Heart right ventricle (tissue), 16 donors: ENCODE data around the gene UTP4. TPM values are rescaled to one million over a fixed set of nuclear protein-coding genes. Genes with fewer than 3 reads are reported as not detected.

ENCODE experiments used
- ATAC-seq, 8 donors: fragments of 200-7000 bp; cut with Tn5 transposase; one replicate each; pipeline ENCODE4 v1.9.1; 2020; ENCODE audit warnings: mild to moderate bottlenecking in 8 of 8, moderate library complexity in 8 of 8, moderate number of reproducible peaks in 1 of 8
- DNase-seq, 2 donors: peaks; one replicate each; pipeline ENCODE4 v3.0.0-alpha.2; 2020
- H3K27ac ChIP-seq, 10 donors: fragments of 200-600 bp; sonication (generic) in 2 of 10; one replicate each; pipeline versions ENCODE4 v1.5.0 to v1.8.0; 2020 to 2022; ENCODE audit warnings: mild to moderate bottlenecking in 3 of 10
- H3K27me3 ChIP-seq, 7 donors: fragments of 200-600 bp; one replicate each; pipeline ENCODE4 v1.8.0; 2021 to 2022; ENCODE audit warnings: mild to moderate bottlenecking in 2 of 7
- H3K36me3 ChIP-seq, 9 donors: fragments of 200-600 bp; sonication (generic) in 1 of 9; one replicate each; pipeline versions ENCODE4 v1.5.0 to v1.8.0; 2020 to 2022; ENCODE audit warnings: mild to moderate bottlenecking in 2 of 9
- H3K4me1 ChIP-seq, 9 donors: fragments of 200-600 bp; sonication (generic) in 1 of 9; one replicate each; pipeline versions ENCODE4 v1.5.0 to v1.8.0; 2020 to 2022; ENCODE audit warnings: mild to moderate bottlenecking in 4 of 9
- H3K4me3 ChIP-seq, 10 donors: fragments of 200-600 bp; sonication (generic) in 2 of 10; one replicate each; pipeline versions ENCODE4 v1.5.0 to v1.8.0; 2020 to 2022; ENCODE audit warnings: mild to moderate bottlenecking in 7 of 10, moderate library complexity in 2 of 10
- H3K9me3 ChIP-seq, 11 donors: fragments of 200-600 bp in 10 of 11; sonication (generic) in 2 of 11; one replicate each; pipeline versions ENCODE4 v1.5.0 to v1.8.0; 2013 to 2022; ENCODE audit warnings: mild to moderate bottlenecking in 2 of 11, control low read depth in 1 of 11, moderate library complexity in 1 of 11
- WGBS, 2 donors: extraction: QIAGEN DNeasy Blood & Tissue Kit; methylation state at CpG; one replicate each; pipeline ENCODE4 v1.1.7; 2013; ENCODE audit warnings: inconsistent platforms in 1 of 2; 5-methylcytosine and 5-hydroxymethylcytosine counted together
- intact Hi-C, 10 donors: fragments of 100-400 bp; cut with DNase I; formaldehyde crosslinking; loops; one replicate each; pipeline versions ENCODE4 v1.11.1 to v1.14.2; 2022
- polyA plus RNA-seq, 2 donors: library from polyadenylated mRNA; stranded (reverse); fragments of 200-250 nt; gene quantifications; one replicate each; pipeline ENCODE4 v1.2.3, GENCODE V29; 2013
- total RNA-seq, 10 donors: library from RNA; stranded (reverse); fragmentation: NEBNext Ultra II Directional in 3 of 10; extraction: Animal tissue kit (Norgen Biotek cat#: 25700) in 3 of 10; gene quantifications; one replicate each; pipeline versions ENCODE4 v1.2.1 to v1.2.4, GENCODE V29; 2021 to 2023
- TF ChIP-seq, protein P1 (sequence below), 9 donors: fragments of 200-600 bp; sonication (generic) in 2 of 9; IDR thresholded peaks; one replicate each; pipeline versions ENCODE4 v1.5.0 to v1.8.0; 2021 to 2022; ENCODE audit warnings: antibody characterized with exemption in 9 of 9, mild to moderate bottlenecking in 5 of 9, moderate library complexity in 1 of 9
- donor health status: Arrhythmogenic right ventricular cardiomyopathy.
- donor health status: ischemic (EF 13 %, LVEDD 7.1; RV severe dilation, severe dysfunction).
- donor health status: healthy with polysubstance abuse.
- donor health status: DM: no; HTN: yes; CAD: no.
- donor health status: DM: no; HTN: no; CAD: no.
- donor health status: ischemic (EF 25% LVEDD 6.9; RV normal size, moderate dysfunction).
- donor health status: ischemic (EF 25% LVEDD 5.7; RV mildly dilated, moderate dysfunction).
- donor health status: healthy.
- donor health status: DM: yes; HTN: yes; CAD: no.
- donor health status: Ischemic cardiomyopathy.
- donor health status: ischemic (EF 35%, LVEDD 5.7; RV mildly dilated, moderate dysfunction).
- donor health status: nonischemic (EF 11% LVEDD 7.7; RV severe dilation, severe dysfunction).
- donor health status: DM: yes; HTN: yes; CAD: no.
- donor health status: PGD.
- donor health status: ischemic (EF 29% LVEDD 5.4; RV normal size, mild dysfunction).
- donor health status: nonischemic (EF 23%, LVEDD 6.1; RV moderate dilation, normal function).

Gene UTP4
- total and polyA plus RNA-seq, 12 donors, result 13.0 to 32.8 (median 25.9) TPM

DNA sequence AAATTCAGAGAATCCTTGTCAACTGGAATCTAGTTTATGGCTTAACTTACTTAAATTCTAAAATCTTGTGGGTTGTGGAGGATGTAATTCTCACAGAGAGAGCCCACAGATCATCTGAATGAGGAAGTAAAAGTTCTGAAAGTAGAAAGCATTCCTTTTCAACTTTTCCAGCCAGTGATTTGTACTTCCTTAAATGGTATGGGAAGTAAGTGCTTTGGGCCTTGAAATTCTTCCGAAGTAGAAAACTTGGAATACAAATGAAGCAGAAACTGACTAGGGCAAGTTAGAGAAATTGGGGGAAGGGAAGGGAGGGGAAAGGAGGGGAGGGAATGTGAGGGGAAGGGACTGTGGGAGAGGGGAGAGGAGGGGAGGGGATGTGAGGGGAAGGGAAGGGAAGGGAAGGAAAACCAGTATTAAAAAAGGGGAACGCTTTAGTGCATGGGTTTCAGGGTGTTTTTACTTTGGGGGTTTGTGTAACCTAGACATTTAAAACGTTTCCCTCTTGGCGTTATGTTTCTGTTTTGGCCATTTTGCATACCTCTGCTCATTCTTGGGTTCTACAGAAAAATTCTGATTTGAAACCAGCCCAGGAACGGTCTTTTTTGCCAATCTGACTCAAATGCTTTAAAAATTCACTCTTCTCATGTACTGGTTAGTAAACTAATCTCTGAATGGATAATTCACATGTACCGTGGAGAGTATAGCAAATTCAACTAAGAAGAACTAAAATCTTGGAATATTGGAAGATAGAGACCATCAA lies 39.1 kb downstream of the UTP4 start:
- ATAC-seq (peak in 2 of 8 donors; percentile 3 to 18), DNase-seq (no peak)
- Histone ChIP-seq H3K9me3 (no peaks in the 10 kb centered on the region), H3K27me3 (no peaks in the 10 kb centered on the region), H3K36me3 (peaks cover 0 to 43% (median 20%) of the 10 kb centered on the region in 9 donors), H3K27ac (peak overlapping the region in 6 of 10 donors; percentile 44 to 83 (median 52)), H3K4me3 (peak overlapping the region in 1 of 10 donors; percentile 4), H3K4me1 (peaks cover 0 to 44% (median 20%) of the 10 kb centered on the region in 9 donors)
- TF ChIP-seq, protein P1, sequence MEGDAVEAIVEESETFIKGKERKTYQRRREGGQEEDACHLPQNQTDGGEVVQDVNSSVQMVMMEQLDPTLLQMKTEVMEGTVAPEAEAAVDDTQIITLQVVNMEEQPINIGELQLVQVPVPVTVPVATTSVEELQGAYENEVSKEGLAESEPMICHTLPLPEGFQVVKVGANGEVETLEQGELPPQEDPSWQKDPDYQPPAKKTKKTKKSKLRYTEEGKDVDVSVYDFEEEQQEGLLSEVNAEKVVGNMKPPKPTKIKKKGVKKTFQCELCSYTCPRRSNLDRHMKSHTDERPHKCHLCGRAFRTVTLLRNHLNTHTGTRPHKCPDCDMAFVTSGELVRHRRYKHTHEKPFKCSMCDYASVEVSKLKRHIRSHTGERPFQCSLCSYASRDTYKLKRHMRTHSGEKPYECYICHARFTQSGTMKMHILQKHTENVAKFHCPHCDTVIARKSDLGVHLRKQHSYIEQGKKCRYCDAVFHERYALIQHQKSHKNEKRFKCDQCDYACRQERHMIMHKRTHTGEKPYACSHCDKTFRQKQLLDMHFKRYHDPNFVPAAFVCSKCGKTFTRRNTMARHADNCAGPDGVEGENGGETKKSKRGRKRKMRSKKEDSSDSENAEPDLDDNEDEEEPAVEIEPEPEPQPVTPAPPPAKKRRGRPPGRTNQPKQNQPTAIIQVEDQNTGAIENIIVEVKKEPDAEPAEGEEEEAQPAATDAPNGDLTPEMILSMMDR (IDR thresholded peaks at IDR 0.05), result no peak
- intact Hi-C loops, result no loop called here
- WGBS, 2 donors, result 61 to 64% methylated on average over 6 of the region's 6 CpGs

DNA sequence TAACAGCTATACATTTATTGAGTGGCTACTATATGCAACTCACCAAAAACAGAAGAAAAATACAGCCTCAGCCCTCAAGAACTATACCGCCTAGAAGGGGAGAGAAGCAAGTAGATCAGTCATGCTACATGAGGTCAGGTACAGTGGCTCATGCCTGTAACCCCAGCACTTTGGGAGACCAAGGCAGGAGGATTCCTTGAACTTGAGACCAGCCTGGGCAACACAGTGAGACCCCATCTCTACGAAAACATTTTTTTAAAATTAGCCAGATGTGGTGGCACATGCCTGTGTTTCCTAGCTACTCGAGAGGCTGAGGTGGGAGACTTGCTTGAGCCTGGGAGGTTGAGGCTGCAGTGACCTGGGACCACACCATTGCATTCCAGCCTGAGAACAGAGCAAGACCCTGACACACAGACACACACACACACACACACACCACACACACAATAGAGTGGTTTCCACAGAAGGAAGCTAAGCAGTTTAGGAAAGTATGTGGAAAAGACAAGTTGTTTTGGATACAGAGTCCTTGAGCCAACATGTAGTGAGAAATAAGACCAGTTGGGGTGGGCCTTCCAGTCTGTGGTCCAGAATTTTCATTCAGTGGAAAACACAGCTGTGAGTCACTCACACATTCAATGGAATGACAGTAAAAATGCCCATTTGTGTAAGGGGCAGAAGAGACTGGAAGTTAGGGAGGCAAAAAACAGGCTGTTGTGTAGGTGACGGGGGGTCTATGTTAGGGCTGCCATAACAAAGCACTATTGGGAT lies 43.8 kb downstream of the UTP4 start:
- DNase-seq (no peak), ATAC-seq (no peak)
- H3K27ac ChIP-seq, result peak overlapping the region in 1 of 10 donors; percentile 36
- H3K27me3 ChIP-seq, result no peaks in the 10 kb centered on the region
- no peak overlapping the region for H3K4me3 ChIP-seq
- H3K36me3 ChIP-seq, result no peaks in the 10 kb centered on the region
- WGBS, 2 donors, result 94 to 97% methylated on average over 4 of the region's 4 CpGs
- intact Hi-C loops, result no loop called here
- peaks cover 0 to 53% (median 39%) of the 10 kb centered on the region in 9 donors for H3K4me1 ChIP-seq
- TF ChIP-seq, protein P1 (IDR thresholded peaks at IDR 0.05), result no peak
- no peaks in the 10 kb centered on the region for H3K9me3 ChIP-seq

DNA sequence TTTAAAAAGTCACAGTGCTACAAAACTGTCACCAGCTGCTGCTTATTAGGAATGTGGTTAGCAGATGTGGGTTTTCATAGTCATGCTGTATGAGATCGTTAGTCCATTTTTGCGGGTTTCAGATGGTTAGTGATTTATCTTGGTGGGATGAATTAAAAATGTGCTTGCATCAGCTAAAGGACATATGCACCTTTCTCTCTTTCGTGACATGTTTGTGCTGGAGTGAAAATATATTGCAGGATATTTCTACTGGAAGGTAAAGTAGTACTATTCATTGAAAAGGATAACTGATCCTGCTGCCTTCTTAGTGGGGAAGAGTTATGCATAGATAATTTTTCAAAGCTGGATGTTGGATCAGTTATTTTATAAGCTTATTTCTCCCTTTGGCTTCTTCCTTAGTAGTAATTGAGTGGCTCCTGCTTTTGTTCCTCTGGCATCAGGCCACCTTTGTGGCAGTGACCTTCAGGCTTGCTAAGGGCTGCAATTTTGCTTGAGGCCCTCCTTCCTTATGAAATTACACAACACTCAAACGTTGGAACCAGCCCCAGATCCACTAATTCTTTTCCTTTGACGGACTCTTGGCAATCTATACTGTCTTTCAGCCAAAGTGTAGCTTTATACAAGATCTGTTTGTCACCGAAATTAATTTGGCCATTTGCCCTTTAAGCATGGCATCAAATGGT lies 47.0 kb downstream of the UTP4 start:
- Histone ChIP-seq H3K27me3 (no peaks in the 10 kb centered on the region), H3K27ac (peak overlapping the region; percentile 4 to 78 (median 36)), H3K4me1 (peaks cover 0 to 30% (median 20%) of the 10 kb centered on the region in 9 donors), H3K4me3 (no peak overlapping the region), H3K9me3 (no peaks in the 10 kb centered on the region), H3K36me3 (no peaks in the 10 kb centered on the region)
- ATAC-seq, result peak; percentile 70 to 90 (median 84)
- DNase-seq, result peak; percentile 55 to 77
- WGBS, 2 donors, result 23 to 32% methylated on average over 6 of the region's 6 CpGs
- TF ChIP-seq, protein P1 (IDR thresholded peaks at IDR 0.05), result no peak
- intact Hi-C loops, result loop anchor here in 1 of 10 donors (10.0 kb wide), 1 partner anchor 105 kb away; no protein-coding TSS in a partner anchor

DNA sequence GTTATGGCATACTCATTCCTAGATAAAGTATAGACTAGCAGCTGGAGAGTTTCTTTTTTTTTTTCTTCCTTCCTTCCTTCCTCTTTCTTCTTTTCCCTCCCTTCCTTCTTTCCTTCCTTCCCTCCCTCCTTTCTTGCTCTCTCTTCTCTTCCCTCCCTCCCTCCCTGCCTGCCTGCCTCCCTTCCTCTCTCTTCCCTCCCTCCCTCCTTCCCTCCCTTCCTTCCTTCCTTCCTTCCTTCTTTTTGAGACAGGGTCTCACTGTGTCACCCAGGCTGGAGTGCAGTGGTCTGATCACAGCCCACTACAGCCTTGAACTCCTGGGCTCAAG lies 47.5 kb downstream of the UTP4 start:
- intact Hi-C loops, result loop anchor here in 1 of 10 donors (10.0 kb wide), 1 partner anchor 105 kb away; no protein-coding TSS in a partner anchor
- no peak for DNase-seq
- ATAC-seq, result peak in 5 of 8 donors; percentile 3 to 36 (median 10)
- Histone ChIP-seq H3K4me1 (peaks cover 0 to 28% (median 17%) of the 10 kb centered on the region in 9 donors), H3K27me3 (no peaks in the 10 kb centered on the region), H3K4me3 (no peak overlapping the region), H3K9me3 (no peaks in the 10 kb centered on the region), H3K27ac (peak overlapping the region; percentile 4 to 78 (median 36)), H3K36me3 (no peaks in the 10 kb centered on the region)
- TF ChIP-seq, protein P1 (IDR thresholded peaks at IDR 0.05), result no peak
